NCI-H2171 treated with DMSO at 0.1 percent for 48 hours (cell line): Measurements from ENCODE around the gene PAPPA.

Source experiments
- DNase-seq: peaks from one replicate; lab custom pipeline; 2025; lab: John Stamatoyannopoulos, UW

PAPPA gene

GRCh38 chr9:116232424-116233159 lies 79.0 kb downstream of the PAPPA start:
- DNase-seq: no peak

GRCh38 chr9:116233160-116233530 lies 79.6 kb downstream of the PAPPA start:
- no peak for DNase-seq

- DNase-seq: no peak
Measured at GRCh38 chr9:116234081-116234480, 80.5 kb downstream of the PAPPA start.

- DNase-seq: no peak
Measured at GRCh38 chr9:116236979-116237378, 83.4 kb downstream of the PAPPA start.

DNA sequence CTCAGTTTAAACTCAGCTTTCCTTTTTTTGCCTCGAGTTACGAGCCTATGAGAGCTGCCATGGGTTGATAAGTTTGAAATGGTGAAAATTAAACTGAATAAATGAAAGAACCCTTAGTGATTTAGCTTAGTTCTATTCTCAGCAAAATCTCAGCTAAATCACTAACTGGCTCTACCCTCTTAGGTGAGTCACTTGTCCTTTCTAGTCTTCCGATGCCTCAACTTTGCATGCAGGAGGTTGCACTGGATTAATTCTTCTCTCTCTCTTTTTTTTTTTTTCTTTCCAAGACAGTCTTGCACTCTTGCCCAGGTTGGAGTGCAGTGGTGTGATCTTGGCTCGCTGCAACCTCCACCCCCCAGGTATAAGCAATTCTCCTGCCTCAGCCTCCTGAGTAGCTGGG lies 83.9 kb downstream of the PAPPA start:
- no peak for DNase-seq

- no peak for DNase-seq
Measured at GRCh38 chr9:116238225-116238624, 84.6 kb downstream of the PAPPA start.

GRCh38 chr9:116238776-116239340 lies 85.3 kb downstream of the PAPPA start:
- no peak for DNase-seq

DNA sequence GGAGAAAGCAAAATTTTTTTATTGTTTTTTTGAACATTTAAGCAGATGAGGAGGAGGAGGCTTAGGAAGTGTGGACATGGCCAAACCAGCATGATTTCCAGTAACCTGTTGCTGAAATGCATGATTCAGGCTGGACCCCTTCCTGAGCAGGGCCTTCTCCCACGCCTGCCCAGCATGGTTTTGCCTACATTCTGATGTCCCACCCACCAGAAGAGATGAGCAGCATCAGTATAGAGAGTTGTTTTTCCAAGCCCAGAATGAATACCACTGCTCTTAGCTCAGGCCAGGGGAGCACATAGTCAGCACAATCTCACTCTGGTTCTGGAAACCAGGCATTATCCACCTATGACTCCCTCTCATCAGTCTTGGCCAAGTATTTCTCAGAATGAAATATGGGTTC lies 90.1 kb downstream of the PAPPA start:
- no peak for DNase-seq

GRCh38 chr9:116247284-116247683 lies 93.7 kb downstream of the PAPPA start:
- no peak for DNase-seq

DNA sequence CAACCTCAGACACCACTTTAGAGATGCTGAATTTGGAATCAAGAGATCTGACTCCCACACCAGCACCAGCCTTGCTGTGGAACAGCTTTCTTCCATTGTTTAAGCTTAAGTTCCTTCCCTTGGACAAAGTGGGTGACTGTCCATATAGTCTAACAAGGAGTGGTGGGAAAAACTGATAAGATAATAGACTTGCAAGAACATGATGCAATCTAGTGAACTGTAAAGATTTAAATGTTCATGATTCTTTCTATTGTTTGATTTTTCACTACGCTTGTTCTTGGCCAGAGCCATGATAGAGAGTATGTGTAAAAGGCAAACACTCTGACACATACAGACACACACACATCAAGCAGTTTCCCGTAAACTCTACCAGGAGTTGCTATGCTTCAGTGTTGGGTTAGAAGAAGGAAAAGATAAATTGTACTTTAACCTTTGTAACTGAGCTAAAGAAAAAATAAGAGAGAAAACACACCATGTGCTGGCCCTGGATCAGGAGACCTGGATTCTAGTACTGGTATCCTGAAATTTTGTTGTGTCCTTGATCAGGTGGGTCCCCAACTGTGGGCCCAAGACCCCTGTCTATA lies 94.3 kb downstream of the PAPPA start:
- DNase-seq: no peak

- no peak for DNase-seq
Measured at GRCh38 chr9:116250891-116251290, 97.3 kb downstream of the PAPPA start.

GRCh38 chr9:116251366-116251765 lies 97.8 kb downstream of the PAPPA start:
- no peak for DNase-seq

GRCh38 chr9:116260531-116260930 lies 106.9 kb downstream of the PAPPA start:
- DNase-seq: no peak

DNA sequence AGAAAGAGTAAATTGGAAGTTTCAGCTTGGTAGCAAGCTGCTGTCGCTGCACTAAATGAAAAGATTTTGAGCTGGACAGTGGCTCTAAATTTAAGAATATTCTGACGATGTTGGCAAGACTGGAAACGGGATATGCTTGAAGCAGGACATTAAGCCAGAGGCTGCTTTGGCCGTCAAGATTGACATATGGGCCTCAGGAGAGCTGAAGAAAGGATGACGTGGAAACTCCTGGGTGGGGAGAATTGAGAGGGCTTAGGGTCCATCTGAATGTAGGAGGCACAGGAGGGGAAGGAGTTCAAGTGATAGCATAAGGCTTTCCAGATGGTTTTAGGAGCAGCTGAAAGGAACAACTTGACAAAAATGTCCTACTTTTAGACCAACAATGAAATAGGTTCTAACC lies 108.9 kb downstream of the PAPPA start:
- DNase-seq: no peak

DNA sequence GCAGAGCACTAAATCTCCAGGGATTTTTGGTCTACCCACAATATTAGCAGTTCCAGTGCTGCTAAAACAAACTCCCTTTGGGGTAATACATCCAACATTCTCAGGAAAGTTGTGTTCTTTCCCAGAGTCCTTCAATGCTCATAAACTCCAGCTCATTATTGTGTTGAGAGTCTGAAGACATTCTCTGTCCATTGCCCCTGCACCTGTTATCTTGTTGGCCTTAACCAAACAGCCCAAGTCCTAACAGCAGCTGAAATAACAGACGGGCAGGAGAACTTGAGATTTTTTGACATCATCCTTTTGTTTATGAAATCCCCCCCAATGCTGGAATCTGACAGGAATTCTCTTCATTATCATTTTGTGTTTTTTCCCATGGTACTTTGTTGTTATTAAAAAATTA lies 110.8 kb downstream of the PAPPA start:
- no peak for DNase-seq

- peak; percentile 5 for DNase-seq
Measured at GRCh38 chr9:116267021-116267420, 113.4 kb downstream of the PAPPA start.

GRCh38 chr9:116269250-116269649 lies 115.7 kb downstream of the PAPPA start:
- DNase-seq: peak; percentile 36

DNA sequence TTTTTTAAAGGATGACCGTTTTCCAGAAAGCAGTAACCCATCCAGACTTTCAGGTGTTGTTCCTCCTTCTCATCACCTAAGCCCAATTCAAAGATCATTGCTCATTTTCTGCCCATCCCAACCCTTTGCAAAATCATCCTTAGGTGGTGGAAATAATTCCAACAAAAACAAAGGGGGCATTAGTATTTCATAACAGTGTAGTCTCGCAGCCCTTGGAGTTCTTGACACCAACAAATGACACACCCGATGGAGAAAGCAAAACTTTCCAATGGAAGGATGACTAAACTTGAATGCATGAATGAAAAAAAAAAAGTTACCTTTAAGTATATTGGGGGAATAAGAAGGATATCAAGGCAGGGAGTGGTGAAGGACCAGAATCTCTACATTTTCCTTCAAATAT lies 117.0 kb downstream of the PAPPA start:
- DNase-seq: no peak

DNA sequence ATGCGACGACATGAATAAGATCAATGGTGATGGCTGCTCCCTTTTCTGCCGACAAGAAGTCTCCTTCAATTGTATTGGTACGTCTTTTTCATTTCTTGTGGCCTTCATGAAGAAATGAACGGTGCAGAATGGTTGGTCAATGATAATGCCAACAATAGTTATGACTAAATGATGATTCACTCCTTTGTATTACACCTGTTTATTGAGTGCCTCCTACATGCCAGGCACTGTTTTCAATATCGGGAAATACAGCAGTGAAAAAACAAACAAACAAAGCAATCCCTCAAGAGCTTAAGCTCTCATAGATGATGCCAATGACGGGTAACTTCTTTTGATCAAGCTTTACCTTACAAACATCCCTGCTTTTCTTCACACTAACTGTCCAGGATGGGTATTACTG lies 117.7 kb downstream of the PAPPA start:
- DNase-seq: no peak

DNA sequence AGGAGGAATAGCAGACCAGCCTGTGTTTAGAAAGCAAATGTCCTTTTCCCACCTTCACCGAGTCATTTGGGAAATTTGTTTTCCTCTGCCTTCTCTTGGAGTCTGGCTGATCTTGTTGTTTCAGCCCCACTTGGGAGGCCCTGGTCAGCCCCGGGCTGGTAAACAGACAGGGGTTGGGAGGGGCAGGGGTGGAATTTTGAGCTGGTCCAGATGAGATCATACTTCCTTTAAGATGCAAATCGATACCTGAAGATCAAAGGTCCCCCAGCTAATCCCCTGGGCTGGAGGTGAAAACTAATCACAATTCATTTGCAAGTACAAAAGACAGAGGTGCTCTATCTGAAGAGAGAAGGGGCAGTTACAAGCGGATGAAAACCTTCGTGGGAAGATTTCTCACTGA lies 118.4 kb downstream of the PAPPA start:
- DNase-seq: no peak

DNA sequence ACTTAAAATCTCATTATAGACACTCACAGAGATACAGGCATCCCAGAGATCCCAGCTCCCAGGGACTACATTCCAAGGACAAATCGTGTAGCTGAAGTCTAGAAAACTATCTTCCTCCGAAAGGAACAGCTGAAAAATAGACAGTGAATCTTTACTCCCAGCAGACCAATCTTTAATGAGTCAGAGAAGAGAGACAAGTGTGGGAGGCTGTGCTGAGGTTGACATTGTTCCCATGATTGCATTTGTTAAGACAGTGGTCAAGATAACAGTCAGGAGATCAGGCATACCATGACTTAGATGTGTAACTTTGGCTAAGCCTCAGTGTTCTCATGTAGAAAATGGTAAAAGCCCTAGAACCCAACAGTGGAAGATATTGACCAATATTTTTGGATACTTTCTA lies 120.7 kb downstream of the PAPPA start:
- DNase-seq: no peak

- DNase-seq: no peak
Measured at GRCh38 chr9:116275418-116276195, 122.0 kb downstream of the PAPPA start.

DNA sequence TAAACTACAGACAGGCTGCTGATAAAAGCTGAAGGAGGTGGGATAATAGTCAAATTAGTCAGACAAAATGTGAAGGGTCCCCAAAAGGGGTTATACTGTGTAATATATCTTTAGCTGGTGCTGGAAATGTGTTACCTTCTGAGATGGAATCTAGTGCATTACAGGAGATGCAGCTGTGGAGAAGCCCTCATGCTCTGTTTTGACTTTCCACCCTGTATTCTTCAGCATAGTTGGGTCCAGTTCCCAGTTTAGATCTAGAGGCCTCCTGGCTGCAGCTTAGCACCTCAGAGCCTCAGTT lies 122.6 kb downstream of the PAPPA start:
- no peak for DNase-seq
